Suppressor macrophage (primary cell): Measurements from ENCODE around the gene SGO1.

ENCODE experiments used
- DNase-seq, 4 experiments: peaks; one replicate each; pipeline ENCODE4 v3.0.0-alpha.2; 2020 to 2022

The SGO1 gene

DNA sequence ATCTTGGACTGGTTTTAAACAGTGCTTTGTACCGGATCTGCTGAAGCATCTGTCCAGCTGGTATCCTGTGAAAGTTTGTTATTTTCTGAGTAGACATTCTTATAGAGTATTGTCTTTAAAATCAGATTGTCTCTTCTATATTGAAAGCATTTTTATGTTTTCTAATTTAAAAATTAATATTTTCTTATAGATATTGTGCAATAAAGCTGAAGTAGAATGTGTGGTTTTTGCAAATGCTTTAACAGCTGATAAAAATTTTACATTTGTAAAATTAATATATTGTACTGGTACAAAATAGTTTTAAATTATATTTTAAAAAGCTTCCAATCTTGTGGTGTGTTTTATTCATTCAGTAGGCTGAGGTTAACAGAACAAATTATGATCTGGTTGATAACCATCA, 31.9 kb downstream of the SGO1 start:
- no peak for DNase-seq

DNA sequence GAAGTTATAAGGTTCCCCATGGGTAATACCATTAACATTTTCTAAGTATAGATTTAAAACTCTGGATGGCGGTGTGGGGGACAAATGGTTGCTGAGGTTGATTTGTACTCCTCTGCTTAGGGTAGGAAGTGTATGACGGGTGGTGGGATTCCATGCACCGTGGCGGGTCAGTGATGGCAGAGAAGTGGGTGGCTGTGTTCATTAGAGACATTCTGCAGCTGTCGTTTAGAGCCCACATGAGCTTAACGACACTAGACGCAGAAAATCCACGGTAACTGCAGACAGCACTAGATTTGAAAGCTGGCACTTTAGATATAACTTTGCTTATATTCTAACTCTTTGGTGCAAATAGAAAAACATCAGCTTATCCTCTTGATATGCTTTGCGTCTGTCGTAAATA, 37.5 kb downstream of the SGO1 start:
- DNase-seq = no peak

DNA sequence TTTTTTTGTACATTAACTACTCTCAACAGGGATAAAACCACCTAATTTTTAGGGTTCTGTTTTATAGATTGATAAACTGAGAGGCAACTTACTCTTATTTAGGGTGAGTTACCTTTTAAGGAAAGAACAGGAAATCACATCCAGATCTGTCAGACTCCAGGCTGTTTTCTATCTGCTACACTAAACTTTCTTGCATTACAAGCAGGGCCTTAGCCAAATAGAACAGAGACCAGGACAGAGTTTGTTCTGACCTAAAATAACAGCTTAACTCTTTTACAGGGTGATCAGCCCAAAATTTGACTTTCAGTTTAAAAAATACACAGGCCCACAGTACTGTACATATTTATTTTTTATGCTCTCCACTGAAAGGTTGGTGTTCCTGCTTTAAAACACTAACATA, 38.6 kb downstream of the SGO1 start:
- no peak for DNase-seq

DNA sequence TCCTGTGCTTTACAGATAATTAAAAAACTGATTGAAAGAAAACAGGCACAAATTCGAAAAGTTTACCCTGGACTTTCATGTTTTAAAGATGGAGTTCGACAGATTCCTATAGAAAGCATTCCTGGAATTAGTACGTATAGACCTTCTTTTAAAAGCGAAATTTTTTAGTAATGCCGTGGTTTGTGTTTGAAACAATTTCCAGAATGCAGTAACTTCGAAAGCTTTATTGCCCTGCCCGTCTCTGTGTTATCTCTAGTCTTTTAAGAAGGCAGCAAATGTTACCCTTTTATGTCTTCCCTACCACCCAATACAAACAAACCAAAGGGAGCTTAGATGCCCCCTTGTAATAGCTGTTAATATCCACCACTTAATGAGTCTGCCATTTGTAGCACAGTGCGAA, 39.7 kb downstream of the SGO1 start:
- DNase-seq = no peak

DNA sequence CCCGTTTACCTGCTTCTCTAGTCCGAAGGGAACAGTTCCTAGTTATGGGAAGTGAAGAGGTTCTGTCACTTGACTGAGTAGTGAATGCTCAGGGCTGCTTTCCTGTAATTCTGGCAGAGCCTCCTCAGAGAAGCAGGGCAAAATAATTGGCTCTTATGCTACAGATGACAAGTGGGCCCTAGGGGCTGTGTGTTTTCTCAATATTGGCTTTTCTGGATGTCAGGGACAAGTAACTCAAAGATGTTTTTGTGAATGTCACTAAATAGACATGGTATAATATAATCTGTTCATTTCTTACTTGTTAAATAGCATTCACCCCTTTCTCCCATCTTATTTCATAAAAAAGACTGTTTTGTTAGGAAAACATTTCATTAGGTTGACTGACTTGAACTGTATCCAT, 40.1 kb downstream of the SGO1 start:
- no peak for DNase-seq

DNA sequence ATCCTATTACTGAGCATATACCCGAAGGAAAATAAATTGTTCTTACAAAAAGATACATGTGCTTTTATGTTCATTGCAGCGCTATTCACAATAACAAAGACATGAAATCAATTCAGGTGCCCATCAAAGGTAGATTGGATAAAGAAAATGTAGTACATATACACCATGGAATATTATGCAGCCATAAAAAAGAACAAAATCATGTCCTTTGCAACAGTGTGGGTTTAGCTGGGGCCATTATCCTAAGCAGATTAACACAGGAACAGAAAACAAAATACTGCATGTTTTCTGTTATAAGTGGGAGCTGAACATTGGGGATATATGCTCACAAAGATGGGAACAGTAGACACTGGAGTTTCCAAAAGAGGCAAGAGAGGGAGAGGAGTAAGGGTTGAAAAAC, 42.5 kb downstream of the SGO1 start:
- DNase-seq = no peak

DNA sequence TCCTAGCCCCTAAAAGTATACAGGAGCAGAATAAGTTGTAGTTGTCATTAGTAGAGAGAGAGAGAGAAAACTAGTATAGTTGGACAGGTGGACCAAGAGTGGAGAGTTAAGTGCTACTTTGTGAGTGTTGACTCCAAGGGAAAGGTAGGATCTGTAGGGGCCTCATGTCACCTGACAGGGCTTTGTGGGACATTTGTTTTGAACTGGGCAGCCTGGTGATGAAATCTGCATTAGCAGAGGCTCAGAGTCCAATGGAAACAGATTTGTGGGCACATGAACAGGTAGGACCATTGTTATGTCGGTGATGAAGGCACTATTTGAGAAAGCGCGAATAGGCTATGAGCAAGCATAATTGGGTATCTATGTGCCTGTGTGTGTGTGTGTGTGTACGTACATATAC, 43.5 kb downstream of the SGO1 start:
- no peak for DNase-seq

DNA sequence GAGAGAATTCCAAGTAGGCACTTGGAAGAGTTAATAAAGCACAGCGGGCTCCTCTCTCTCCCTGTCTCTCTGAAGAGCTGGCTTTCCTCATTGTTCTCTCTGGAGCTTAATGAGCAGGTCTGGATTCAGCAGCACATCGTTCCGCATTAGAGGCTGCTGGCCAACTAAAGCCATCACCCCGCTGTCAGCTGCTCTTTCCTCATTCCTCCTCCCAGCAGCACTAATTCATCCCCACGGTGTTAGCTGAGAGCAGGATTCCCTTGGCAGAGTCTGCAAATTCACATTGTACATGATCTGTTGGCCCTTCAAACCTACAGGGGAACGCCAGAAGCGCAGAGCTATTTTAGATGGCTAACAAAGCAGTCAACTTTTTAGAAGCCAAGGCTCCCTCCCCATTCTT, 44.2 kb downstream of the SGO1 start:
- DNase-seq = no peak

DNA sequence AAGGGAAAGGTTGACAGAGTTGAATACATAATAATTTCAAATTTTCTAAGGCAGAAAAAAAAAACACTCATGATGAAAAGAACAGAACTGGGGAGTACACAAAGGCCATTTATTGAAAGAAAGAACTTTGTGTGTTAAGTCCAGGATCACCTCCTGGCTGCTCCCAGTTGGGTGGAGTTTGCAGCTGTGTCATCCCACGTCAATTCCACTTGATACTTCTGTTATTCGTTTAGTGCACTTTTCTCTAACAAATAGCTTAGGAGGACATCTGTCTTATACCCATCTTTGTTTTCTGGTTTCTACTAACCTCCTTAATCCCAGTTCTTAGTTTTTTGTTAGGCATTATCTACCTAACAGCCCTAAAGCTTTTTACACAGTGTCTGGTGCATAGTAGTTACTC, 44.7 kb downstream of the SGO1 start:
- no peak for DNase-seq

DNA sequence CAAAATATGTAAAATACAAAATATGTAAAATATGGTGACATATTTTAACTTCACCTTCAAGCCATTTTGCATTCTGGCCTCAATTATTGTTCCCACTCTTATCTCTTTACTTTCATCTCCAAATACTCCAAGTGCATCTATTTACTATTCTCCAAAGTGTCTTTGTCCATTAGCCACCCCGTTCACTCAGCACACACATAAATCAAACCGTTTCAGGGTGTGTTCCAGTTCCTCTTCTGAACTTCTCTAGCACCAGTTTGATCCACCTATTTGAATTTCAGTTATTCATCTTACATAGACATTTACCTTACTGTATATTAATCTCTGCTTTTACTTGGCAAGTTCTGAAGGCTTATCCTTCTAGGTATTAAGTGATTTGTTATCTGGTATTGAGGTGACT, 45.1 kb downstream of the SGO1 start:
- no peak for DNase-seq

DNA sequence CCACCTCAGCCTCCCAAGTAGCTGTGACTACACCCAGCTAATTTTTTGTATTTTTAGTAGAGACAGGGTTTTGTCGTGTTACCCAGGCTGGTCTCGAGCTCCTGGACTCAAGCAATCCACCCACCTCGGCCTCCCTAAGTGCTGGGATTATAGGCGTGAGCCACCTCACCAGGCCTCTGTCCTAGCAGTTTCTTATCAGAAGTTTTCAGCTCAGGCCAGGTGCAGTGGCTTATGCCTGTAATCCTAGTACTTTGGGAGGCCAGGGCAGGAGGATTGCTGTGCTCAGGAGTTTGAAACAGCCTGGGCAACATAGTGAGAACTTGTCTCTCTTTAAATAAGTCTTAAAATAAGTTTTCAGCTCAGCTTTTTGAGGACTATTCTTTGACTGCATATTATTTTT, 48.4 kb downstream of the SGO1 start:
- DNase-seq = no peak

DNA sequence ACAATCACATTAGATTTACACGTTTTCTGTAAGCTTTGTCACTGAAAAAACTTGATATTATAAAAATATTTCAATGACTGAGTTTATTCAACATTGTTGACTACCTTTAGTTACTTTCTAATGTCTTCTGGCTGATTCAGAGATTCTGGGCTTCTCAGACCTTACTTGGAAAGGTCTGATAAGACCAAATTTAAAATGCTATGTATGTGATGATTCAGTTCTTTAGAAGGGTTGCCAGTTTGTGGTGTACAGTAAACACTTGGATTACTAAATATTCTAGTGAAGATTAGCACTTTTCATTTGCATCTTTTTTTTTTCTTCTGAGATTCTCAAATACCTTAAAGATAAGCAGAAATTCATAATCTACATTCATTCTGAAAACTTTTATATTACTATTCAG, 49.8 kb downstream of the SGO1 start:
- DNase-seq = no peak

DNA sequence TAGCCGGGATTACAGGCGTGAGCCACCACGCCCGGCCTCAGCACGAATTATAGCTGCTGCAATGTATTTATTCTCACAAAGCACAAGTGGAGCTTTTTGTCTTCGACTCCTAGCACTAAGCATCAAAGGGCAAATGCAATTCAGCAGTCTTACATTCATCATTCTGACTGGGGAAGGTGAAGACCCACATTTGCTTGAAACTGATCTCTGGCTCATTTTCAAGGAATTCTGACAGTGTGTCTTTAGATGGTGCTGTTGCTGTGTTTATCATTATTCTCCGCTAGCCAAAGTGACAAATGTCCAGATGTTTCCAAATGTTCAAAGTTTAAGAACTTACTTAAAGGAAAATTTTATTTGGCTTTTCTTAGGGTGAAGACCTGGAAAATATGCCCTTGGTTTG, 55.9 kb downstream of the SGO1 start:
- no peak for DNase-seq

DNA sequence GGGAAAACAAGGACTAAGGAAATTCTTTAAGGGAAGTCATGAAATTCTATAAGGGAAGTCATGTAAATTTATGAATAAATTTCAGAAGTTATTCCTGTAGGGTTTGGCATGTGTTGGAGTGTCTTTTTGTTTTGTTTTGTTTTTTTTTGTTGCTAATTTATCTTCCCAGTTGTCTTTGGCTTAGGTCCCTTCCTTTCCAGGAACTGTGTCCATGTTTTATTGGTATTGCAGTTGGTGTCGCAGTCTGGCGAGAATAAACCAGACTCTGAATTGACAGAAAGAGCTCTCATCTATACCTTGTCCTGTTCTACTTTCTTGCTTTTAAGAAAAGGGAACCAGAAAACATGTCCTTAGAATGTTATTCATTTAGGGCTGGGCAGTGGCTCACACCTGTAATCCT, 57.6 kb downstream of the SGO1 start:
- DNase-seq = no peak

DNA sequence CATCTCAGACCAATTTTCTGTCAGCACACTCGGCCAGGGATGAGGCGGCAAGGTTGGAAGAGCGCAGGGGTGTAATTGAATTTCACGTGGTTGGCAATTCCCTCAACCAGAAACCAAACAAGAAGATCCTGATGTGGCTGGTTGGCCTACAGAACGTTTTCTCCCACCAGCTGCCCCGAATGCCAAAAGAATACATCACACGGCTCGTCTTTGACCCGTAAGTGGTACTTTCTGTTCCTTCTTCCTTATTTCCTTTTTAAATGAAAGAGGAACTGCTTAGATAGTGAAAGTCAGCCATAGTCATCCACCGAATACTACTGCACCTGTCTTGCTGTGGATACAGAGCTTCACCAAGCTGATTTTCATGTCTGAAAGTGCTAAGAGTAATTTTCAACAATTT, 60.1 kb downstream of the SGO1 start:
- DNase-seq = peak; percentile 65 to 79 (median 73)

DNA sequence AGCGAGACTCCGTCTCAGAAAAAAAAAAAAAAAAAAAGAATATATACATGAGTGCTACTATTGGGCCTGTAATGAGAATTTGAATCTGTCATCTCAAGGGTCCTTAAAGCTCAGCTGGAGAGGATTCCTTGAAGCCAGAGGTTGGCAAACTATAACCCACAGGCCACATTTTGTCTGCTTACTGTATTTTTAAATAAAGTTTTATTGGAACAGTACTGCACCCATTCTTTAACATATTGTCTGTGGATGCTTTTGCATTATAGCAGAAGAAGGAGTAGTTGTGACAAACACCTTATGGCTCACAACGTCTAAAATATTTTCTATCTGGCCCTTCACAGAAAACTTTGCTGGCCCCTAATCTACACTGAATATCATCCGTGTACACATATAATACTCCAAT, 60.7 kb downstream of the SGO1 start:
- no peak for DNase-seq

DNA sequence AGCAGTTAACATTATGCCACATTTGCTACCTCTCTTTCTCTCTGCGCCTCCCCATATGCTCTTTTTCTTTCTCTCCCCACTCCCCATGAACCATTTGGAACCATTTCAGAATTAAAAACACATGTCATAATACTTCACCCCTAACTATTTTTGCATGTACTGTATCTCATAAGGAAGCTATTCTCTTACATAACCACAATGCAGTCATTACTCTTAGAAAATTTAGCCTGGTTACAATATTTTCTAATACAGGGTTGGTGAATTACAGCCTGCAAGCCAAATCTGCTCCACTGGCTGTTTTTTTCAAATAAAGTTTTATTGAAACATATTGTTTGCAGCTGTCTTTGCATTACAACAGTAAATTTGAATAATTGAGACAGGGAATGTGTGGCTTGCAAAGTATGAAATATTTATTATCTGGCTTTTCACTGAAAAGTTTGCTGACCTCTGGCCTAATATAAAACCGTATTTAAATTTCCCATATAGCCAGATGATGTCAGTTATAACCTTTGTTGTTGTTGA, 62.8 kb downstream of the SGO1 start:
- DNase-seq = no peak

DNA sequence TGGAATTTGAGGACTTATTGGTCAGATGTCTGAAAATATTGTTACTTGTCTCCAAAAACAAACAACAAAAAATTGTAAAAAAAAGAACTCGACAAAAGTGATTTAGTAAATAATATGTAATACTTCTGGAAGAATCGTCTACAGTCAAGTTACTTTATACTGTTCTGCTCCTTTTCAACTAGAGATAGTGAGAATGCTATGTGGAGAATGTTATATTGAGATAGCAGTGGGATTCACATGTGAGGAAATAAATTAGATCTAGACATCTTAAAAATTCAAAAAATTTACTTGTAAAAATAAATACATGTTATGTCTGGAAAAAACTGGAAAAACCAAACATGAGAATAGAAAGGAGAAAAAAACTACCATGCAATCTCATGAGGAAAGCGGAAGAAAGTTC, 64.9 kb downstream of the SGO1 start:
- DNase-seq = no peak
